PC-3 (cell line): Measurements from ENCODE around the gene TSHZ2. TPM values are rescaled to one million over a fixed set of nuclear protein-coding genes. Genes with fewer than 3 reads are reported as not detected.

Experiments
- ATAC-seq: fragments of 200-7000 bp; cut with Tn5 transposase; 2 replicates; pipeline ENCODE4 v1.9.1; 2020; ENCODE audit warnings: mild to moderate bottlenecking, moderate library complexity
- BruUV-seq: library from RNA; stranded (reverse); fragments of 400-500 nt; replicated peaks from 2 replicates; lab custom pipeline; 2021; lab: Mats Ljungman, UMichigan
- CTCF ChIA-PET: fragments of 300-600 bp; sonication (Branson Sonifier 250); formaldehyde crosslinking; loops from one replicate; lab custom pipeline; 2022; ENCODE audit warnings: antibody characterized with exemption; lab: Charles Lee
- POLR2A ChIA-PET: fragments of 300-600 bp; sonication (Branson Sonifier 250); formaldehyde crosslinking; loops from one replicate; lab custom pipeline; 2022; ENCODE audit warnings: antibody characterized with exemption; ENCODE audit not compliant: unreplicated experiment; lab: Charles Lee
- DNase-seq: peaks from one replicate; pipeline ENCODE4 v3.0.0-alpha.2; 2015
- H2AFZ ChIP-seq: fragments of 300-600 bp; sonication (generic); 2 replicates; pipeline ENCODE4 v1.6.0; 2016; ENCODE audit warnings: antibody characterized with exemption, low read length
- H3F3A ChIP-seq: fragments of 300-600 bp; sonication (generic); one replicate; pipeline ENCODE4 v1.6.0; 2017; ENCODE audit warnings: antibody characterized with exemption, low read length, control low read depth, mild to moderate bottlenecking; ENCODE audit not compliant: unreplicated experiment
- H3K27ac ChIP-seq: fragments of 300-600 bp; sonication (generic); 2 replicates; pipeline ENCODE4 v1.5.1; 2016; ENCODE audit warnings: mild to moderate bottlenecking, low read length
- H3K27me3 ChIP-seq: fragments of 300-600 bp; sonication (generic); 2 replicates; pipeline ENCODE4 v1.6.1; 2016; ENCODE audit warnings: low read length, mixed read lengths
- H3K36me3 ChIP-seq: fragments of 300-600 bp; sonication (generic); 2 replicates; pipeline ENCODE4 v1.6.1; 2016; ENCODE audit warnings: low read depth, mixed run types, low read length, mixed read lengths
- H3K4me1 ChIP-seq: fragments of 300-600 bp; sonication (generic); 2 replicates; pipeline ENCODE4 v1.5.1; 2016; ENCODE audit warnings: low read length; ENCODE audit not compliant: insufficient read depth
- H3K4me2 ChIP-seq: fragments of 300-600 bp; sonication (generic); 2 replicates; pipeline ENCODE4 v1.6.0; 2016; ENCODE audit warnings: low read length
- H3K4me3 ChIP-seq: fragments of 300-600 bp; sonication (generic); 2 replicates; pipeline ENCODE4 v1.5.1; 2016; ENCODE audit warnings: mild to moderate bottlenecking, low read length, mixed read lengths
- H3K79me2 ChIP-seq: fragments of 300-600 bp; sonication (generic); 2 replicates; pipeline ENCODE4 v1.6.1; 2017; ENCODE audit warnings: low read length, mixed read lengths
- H3K9ac ChIP-seq: fragments of 300-600 bp; sonication (generic); 2 replicates; pipeline ENCODE4 v1.6.0; 2016; ENCODE audit warnings: mild to moderate bottlenecking, low read length
- H3K9me2 ChIP-seq: fragments of 300-600 bp; sonication (generic); replicated peaks from 2 replicates; pipeline ENCODE4 v1.6.1; 2016; ENCODE audit warnings: mixed run types, low read length, mixed read lengths
- H3K9me3 ChIP-seq: fragments of 300-600 bp; sonication (generic); 2 replicates; pipeline ENCODE4 v1.6.1; 2016; ENCODE audit warnings: low read length, mixed read lengths
- H4K20me1 ChIP-seq: fragments of 300-600 bp; sonication (generic); 2 replicates; pipeline ENCODE4 v1.6.1; 2016; ENCODE audit warnings: low read length, mixed read lengths
- CTCF ChIP-seq: fragments of 300-600 bp; sonication (generic); conservative IDR thresholded peaks from 2 replicates; pipeline ENCODE4 v1.5.1; 2017; ENCODE audit warnings: antibody characterized with exemption, low read depth, mild to moderate bottlenecking, low read length
- EZH2 ChIP-seq: fragments of 300-600 bp; sonication (generic); IDR thresholded peaks from one replicate; pipeline ENCODE4 v1.6.1; 2017; ENCODE audit warnings: antibody characterized with exemption, mild to moderate bottlenecking, low read length; ENCODE audit not compliant: unreplicated experiment
- EZH2phosphoT487 ChIP-seq: fragments of 300-600 bp; sonication (generic); IDR thresholded peaks from 2 replicates; pipeline ENCODE4 v1.6.1; 2018; ENCODE audit warnings: mild to moderate bottlenecking, antibody characterized with exemption, low read length, borderline replicate concordance
- intact Hi-C: fragments of 100-400 bp; cut with micrococcal nuclease; formaldehyde crosslinking; loops from 2 replicates; pipeline ENCODE4 v1.9.0; 2023
- total RNA-seq: library from RNA; depleted of rRNA; stranded (reverse); fragments of >200 nt; gene quantifications from 2 replicates; pipeline ENCODE4 v1.2.3, GENCODE V29; 2014

Gene TSHZ2
- total RNA-seq, 1 experiment from 2014 or later = not detected

GRCh38 chr20:53002786-53003185 lies 30.6 kb downstream of the TSHZ2 start:
- Histone ChIP-seq H3K4me3 (no peak overlapping the region), H3K9me3 (no peaks in the 10 kb centered on the region), H3K27me3 (peaks cover 18% of the 10 kb centered on the region; the same call in 1 of the 2 replicates), H3K4me1 (no peaks in the 10 kb centered on the region), H4K20me1 (no peaks in the 10 kb centered on the region), H3K36me3 (no peaks in the 10 kb centered on the region), H3K79me2 (no peaks in the 10 kb centered on the region), H3K9me2 (no peaks in the 10 kb centered on the region), H3K9ac (no peak overlapping the region), H3K27ac (no peak overlapping the region), H2AFZ (no peak overlapping the region), H3F3A (no peaks in the 10 kb centered on the region), H3K4me2 (no peak overlapping the region)
- no peak for DNase-seq
- ChIA-PET POLR2A (no interaction called here), CTCF (no interaction called here)
- ATAC-seq = no peak
- no TSS peak for BruUV-seq
- TF ChIP-seq CTCF (no peak), EZH2phosphoT487 (no peak), EZH2 (no peak)
- intact Hi-C loops = no loop called here

- no peak overlapping the region for H2AFZ ChIP-seq
- intact Hi-C loops = no loop called here
- no peak for DNase-seq
- H3K9ac ChIP-seq = no peak overlapping the region
- no peak for ATAC-seq
- no peaks in the 10 kb centered on the region for H3K79me2 ChIP-seq
- CTCF ChIA-PET = no interaction called here
- BruUV-seq = no TSS peak
- TF ChIP-seq EZH2 (no peak), CTCF (no peak), EZH2phosphoT487 (no peak)
- POLR2A ChIA-PET = no interaction called here
- H3K27ac ChIP-seq = no peak overlapping the region
- H3K27me3 ChIP-seq = peaks cover 18% of the 10 kb centered on the region; the same call in 1 of the 2 replicates
- H3K9me2 ChIP-seq = no peaks in the 10 kb centered on the region
- H4K20me1 ChIP-seq = no peaks in the 10 kb centered on the region
- no peak overlapping the region for H3K4me2 ChIP-seq
- no peaks in the 10 kb centered on the region for H3K36me3 ChIP-seq
- H3K9me3 ChIP-seq = no peaks in the 10 kb centered on the region
- H3F3A ChIP-seq = no peaks in the 10 kb centered on the region
- H3K4me1 ChIP-seq = no peaks in the 10 kb centered on the region
- no peak overlapping the region for H3K4me3 ChIP-seq
Observed at GRCh38 chr20:53003420-53004154, 31.4 kb downstream of the TSHZ2 start.

- no peak for ATAC-seq
- Histone ChIP-seq H3K9me3 (no peaks in the 10 kb centered on the region), H3K4me3 (no peak overlapping the region), H4K20me1 (no peaks in the 10 kb centered on the region), H3K9ac (no peak overlapping the region), H3F3A (no peaks in the 10 kb centered on the region), H3K4me1 (no peaks in the 10 kb centered on the region), H2AFZ (no peak overlapping the region), H3K27ac (no peak overlapping the region), H3K9me2 (no peaks in the 10 kb centered on the region), H3K36me3 (no peaks in the 10 kb centered on the region), H3K4me2 (no peak overlapping the region), H3K27me3 (peaks cover 18% of the 10 kb centered on the region; the same call in 1 of the 2 replicates), H3K79me2 (no peaks in the 10 kb centered on the region)
- intact Hi-C loops = no loop called here
- BruUV-seq = no TSS peak
- CTCF ChIA-PET = no interaction called here
- no peak for TF ChIP-seq EZH2
- POLR2A ChIA-PET = no interaction called here
- DNase-seq = no peak
Observed at GRCh38 chr20:53004267-53004813, 32.2 kb downstream of the TSHZ2 start.
